Muscle of arm (tissue), 12 donors: Measurements from ENCODE around the gene KLHL1. TPM values are rescaled to one million over a fixed set of nuclear protein-coding genes. Genes with fewer than 3 reads are reported as not detected.
A peak's percentile ranks its signal among the peaks of the same experiment; 100 is the strongest.

Source experiments
- DNase-seq: peaks from one replicate; pipeline ENCODE4 v3.0.0-alpha.2; 2013
- polyA plus RNA-seq, 12 donors: library from polyadenylated mRNA; unstranded; fragments of 120-200 nt; gene quantifications; one replicate each; pipeline ENCODE4 v1.2.1, GENCODE V29; 2013; ENCODE audit not compliant: insufficient read length in 12 of 12

Gene KLHL1
- polyA plus RNA-seq, 12 donors, result 0.07 TPM; not detected in 11

DNA sequence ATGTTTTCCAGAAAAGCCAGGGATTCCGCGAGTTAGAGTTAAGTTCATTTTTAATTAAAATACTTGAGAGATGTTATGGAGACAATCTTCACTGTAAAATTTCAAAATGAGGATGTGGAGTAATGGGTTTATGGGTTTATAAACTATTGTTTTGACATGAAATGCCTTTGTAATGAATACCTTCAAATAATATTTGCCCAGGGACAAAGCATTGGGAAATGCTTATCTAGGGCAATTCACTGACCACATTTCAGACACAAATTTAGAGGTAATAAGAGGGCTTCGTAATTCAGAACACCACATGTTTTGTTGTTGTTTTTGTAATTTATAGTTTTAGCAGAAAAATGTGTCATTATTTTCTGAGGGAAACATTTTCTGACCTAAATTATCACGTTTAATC is 241.7 kb downstream of the KLHL1 start:
- DNase-seq, result no peak

DNA sequence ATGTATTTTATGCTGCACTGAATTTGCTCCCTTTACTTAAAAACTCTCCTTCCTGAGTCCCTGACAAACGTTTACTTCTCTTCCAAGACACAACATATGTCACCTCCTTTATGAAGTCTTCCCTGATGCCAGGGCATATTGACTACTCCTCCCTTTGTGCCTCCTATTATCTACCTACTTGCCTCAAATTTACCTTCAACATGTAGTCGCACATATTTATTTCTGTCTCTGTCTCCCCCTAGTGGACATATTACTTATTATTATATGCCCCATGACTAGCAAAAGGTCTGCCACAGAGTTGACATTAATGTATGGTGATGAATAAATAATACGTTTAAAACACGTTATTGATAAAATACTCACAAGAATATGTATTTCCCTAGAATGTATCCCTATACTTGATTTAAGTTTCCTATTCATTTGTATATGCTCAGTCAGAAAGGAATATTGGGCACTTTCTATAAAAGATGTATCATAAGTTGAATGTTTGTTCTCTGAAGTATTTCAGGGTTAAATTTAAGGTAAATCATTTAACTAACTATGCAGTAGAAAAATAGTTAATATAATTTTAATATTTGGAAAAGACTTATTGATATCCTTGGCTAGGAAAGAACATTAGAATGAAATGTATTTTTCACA is 250.9 kb downstream of the KLHL1 start:
- DNase-seq, result peak; percentile 24

DNA sequence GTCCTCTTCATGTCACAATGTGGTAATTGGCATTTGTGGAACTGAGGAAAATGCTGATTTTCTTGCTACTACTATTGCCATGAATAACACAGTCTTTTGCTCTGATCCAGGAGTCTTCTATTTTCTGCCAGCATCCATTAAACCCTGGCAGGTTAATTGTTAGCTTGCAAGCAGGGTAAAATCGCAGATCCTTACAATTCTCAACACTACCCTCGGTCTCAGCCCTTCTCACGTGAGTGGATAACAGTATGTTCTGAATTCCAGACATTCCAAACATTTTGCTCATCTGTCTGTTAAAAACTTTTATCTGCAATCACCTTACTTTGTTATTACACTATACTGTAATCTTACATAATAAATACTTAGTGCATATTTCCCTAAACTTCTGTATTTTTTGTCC is 251.9 kb downstream of the KLHL1 start:
- DNase-seq, result no peak

DNA sequence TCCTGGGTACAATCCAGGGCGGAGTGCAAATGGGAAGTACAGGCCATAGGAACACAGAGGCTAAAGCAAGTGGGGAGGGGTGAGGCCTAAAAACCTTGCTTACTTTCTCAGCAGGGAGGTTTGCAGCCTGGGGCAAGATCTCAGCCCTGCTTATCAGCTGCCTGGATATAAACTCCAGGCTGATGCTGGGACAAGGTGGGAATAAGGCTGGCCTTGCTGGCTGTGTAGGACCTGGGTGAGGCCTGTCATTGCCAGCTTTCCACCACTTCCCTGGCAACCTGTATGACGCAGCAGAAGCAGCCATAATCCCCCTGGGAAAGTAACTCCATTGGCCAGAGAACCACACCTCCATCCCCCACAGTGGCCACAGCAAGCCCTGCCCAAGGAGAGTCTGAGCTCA is 279.7 kb downstream of the KLHL1 start:
- DNase-seq, result no peak

DNA sequence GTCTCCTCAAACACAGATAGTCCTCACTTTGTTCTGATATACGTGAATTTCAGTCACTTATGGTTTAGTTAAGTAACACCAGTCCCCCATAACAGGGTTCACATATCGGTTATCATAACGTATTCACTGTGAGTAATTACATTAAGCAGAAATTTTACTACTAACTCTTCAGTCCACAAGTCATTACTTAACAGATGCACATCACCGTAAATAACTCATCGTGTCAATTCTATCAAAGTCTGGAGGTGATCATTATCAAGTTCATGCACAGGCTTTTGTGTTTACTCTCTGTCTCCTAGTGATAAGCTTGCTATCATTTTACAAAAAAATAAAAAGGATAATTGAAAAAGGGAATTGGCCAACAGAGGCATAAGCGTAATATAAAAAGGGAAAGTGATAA is 288.1 kb downstream of the KLHL1 start:
- no peak for DNase-seq

DNA sequence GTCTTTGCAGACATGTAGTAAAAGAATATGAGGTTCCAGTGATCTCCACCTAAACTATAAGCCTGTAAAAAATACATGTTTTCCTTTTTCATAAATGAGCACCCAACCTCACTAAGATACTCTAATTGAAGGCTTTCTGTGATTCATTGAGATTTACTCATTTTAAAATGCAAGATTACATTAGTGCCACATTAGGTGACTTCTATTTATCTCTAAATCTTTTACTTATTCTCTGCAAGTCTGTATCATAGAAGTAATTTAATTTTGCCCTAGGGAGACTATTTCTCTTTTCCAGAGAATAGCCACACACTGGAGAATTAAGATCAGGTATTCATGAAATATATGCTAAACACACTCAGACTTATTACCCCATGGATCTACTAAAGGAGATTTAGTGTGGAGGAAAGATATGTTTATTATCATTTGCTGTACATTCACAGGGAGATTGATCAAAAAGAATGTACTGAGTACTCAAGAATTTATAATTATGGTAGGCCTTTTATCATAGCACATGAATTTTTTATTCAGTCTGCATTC is 290.9 kb downstream of the KLHL1 start:
- no peak for DNase-seq

DNA sequence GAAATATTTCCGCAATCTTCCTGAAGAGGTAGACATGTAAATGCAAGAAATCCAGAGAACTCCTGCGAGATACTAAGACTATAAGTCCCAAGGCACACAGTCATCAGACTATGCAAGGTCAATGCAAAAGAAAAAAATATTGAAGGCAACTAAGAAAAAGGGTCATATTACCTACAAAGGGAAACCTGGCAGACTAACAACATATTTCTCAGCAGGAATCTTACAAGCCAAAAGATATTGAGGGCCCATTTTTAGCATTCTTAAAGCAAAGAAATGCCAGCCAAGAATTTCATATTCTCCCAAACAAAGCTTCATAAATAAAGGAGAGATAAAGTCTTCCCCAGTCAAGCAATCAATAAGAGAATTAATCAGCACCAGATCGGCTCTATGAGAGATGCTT is 299.1 kb downstream of the KLHL1 start:
- DNase-seq, result no peak

DNA sequence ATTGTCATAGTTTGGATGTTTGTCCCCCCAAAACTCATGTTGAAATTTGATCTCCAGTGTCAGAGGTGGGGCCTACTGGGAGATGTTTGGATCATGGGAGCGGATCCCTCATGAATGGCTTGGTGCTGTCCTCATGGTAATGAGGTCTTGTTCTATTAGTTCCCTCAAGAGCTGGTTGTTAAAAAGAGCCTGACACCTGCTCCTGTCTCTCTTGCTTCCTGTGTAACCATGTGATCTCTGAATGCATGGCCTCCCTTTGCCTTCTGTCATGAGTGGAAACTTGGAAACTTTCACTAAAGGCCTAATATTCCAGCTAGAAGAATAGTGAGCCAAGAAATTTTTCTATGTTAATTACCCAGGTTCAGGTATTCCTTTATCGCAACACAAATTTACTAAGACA is 312.0 kb downstream of the KLHL1 start:
- no peak for DNase-seq

DNA sequence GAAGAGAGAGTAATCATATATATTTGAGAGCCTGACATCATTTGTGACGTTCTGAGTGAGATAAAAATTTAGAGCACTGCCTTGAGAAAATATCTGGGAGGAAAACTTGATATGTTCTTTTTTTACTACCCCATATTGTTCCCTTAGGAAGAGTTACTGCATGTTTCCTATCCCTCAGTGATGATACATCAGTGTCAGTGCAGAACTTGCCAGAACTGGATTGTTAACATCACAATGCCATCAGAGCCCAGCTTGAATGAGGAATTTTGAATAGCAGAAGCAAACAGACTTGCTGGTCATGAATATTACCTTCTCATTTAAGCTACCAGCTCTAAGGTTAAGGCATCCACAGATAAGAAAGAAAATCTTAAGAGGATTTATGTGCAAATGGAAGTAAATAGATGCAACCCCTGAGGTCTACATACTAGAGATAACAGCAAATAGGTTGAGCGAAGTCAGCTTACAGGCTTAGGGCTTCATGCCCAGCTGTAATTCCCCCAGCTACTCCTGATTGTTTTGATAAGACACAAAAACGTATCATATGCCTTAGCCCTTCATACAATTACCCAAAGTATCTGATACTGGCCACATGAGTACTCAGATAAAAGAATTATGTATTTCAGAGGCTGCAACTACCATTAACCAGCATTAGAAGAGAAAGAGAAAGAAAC is 314.3 kb downstream of the KLHL1 start:
- no peak for DNase-seq

DNA sequence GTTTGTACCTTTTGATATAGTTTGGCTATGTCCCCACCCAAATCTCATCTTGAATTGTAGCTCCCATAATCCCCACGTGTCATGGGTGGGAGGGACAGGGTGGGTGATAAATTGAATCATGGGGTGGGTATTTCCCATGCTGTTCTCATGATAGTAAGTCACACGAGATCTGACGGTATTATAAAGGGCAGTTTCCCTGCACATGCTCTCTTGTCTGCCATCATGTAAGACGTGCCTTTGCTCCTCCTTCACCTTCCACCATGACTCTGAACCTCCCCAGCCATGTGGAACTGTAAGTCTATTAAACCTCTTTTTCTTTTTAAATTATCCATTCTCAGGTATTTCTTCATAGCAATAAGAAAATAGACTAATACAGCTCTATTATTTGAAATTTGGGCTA is 331.3 kb downstream of the KLHL1 start:
- DNase-seq, result no peak

DNA sequence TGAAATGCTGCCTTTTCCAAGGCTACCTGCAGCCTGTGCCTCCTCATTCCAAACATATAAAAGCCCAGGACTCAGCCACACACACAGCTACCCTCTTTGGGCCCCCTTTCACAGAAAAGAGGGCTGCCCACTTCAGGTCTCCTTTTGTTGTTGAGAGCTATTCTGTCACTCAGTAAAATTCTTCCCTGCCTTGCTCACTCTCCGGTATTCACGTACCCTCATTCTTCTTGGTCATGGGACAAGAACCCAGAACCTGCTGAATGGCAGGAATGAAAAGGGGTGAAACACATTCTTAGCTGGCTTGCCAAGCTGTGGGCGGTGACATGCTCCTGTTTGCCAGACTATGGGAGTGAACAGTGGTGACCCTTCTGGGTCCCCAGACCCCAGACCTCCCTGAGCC is 338.6 kb downstream of the KLHL1 start:
- DNase-seq, result no peak

DNA sequence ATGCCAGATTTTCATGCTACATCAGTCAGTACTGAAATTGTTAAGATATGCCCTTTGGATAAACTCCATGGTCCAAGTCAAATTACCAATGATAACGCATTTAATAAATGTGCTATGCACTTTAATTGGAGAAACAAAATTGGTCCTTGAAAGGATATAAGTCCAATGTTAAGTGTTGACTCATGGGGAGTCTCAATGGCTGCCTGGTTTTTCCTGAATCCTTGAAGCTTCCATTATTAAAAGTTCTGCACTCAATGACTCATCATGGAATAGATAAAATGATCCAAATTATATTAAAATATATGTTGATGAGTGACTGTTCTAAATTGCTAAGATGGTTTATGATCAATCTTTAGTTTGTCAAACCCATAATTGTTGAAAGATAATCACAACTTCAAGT is 346.7 kb downstream of the KLHL1 start:
- no peak for DNase-seq

DNA sequence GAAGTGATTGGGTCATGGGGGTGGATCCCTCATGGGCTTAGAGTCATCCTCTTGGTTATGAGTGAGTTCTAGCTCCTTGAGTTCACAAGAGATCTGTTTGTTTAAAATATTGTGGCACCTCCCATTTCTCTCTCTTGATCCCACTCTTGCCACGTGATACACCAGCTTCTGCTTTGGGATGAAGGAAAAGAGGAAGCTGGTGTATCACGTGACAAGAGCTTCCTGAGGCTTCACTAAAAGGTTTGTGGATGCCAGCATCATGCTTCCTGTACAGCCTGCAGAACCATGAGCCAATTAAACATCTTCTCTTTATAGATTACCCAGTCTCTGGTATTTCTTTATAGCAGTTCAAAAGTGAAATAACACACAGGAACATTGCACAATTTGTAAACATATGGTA is 353.2 kb downstream of the KLHL1 start:
- no peak for DNase-seq

DNA sequence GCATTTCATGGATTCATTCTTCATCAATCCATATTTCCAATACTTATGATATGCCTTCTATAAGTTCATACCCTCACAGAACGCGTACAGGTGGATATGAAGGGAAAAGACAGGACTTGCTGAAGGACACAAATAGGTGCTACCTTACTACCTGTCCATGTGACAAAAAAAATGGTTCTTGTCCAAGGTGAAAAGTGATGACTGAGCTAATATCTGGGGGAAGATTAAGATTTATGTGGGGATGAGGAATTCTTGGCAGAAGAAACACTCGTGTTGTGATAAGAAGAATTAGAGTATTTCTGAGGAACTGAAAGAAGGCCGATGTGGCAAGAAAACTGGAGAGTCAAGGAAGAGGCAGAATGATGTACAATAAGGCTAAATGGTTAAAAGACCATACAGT is 357.0 kb downstream of the KLHL1 start:
- DNase-seq, result no peak

DNA sequence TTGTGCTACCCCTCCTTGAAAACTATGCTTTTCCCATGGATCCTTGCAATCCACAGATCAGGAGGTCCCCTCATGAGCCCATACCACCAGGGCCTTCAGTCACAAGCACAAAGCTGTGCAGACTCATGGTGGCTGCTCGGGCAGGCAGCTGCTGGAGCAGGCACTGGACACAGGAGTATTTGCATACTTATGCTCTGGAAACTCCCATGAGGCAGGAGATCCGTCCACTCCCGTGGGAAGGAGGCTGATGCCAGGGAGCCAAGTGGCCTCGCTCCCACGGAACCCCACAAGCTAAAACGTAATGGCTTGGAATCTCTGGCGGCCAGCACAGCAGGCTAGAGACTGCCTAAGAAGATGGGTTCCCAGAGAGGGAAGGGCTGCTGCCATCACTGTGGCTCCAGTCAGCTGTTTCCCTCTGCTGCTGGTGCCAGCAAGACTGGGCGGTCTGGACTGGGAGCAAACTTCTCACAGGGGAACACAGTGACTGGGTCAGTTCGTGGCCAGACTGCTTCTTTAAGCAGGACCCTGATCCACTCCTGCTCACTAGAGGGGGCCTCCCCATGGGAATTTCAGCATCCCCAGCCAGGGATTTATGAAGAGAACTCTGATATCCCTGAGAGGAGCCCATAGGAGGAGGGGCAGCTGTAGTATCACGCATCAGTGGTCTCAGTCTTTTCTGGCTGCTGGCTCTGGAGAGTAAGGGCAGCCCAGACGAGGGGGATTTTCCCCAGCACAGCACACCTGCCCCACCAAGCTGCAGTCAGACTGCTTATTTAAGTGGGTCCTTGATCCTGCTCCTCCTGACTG is 370.9 kb downstream of the KLHL1 start:
- no peak for DNase-seq

DNA sequence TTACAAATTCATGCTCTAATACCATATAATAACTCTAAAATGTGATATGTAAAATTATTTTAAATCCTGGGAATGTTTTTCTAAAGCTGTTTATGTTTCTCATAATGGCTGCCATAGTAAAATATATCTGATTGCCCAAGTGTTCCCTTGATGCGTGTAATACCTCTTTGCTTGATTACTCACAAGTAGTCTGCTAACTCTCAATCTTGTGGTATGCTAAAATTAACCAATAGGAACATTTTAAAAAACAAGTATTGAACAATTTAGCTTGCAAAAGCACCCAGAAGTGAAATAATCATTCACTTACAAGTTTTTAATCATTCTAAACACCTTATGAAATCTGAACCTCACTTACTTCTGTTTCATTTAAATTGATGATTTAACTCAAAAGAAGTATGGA is 386.6 kb downstream of the KLHL1 start:
- DNase-seq, result no peak

DNA sequence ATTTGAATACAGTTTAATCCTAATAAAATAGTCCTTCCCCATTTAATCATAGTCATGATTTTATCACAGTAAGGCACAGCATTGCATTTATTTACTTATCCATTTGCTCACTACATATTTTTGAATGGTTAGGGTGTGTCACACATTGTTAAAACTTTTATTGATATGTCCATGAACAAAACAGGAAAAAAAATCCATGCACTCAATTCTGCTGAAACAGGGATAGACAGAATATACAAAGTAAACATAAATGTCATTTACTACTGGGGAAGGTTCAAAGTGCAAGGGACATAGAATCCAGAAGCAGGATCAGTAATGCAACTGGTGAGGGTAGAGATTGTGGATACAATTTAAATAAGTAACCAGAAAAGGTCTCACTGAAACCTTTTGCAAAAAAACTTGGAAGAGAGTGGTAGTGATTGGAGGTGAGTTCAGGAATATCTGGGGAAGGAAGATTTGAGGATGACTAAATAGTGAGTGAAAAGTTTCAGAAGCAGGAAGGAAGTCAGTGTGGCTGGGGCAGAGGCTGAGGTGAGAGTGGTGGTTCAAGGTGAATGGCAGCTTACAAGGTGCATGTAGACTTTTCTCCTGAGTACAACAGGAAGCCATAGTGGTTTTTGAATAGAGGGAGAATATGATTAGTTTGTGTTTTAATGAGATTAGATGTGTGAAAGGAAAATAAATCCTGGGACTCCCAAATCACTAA is 387.8 kb downstream of the KLHL1 start:
- no peak for DNase-seq

DNA sequence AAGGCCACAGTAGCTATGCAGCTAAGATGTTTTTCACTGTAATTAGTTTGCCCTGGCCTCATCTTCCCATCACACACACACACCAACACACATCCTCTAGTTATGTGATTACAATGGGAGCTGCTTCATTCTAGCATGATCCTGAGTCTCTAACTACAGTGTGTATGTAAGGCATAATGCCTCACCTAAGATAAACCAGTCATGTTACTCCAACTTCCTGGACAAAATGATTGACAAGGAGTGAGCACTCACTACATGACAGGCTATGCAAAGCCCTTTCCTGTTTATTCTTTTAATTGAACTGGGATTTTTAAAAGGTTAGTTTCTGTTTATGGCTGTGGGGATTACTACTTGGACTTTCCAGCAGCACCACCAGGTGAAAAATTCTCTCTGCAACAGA is 401.4 kb downstream of the KLHL1 start:
- no peak for DNase-seq

DNA sequence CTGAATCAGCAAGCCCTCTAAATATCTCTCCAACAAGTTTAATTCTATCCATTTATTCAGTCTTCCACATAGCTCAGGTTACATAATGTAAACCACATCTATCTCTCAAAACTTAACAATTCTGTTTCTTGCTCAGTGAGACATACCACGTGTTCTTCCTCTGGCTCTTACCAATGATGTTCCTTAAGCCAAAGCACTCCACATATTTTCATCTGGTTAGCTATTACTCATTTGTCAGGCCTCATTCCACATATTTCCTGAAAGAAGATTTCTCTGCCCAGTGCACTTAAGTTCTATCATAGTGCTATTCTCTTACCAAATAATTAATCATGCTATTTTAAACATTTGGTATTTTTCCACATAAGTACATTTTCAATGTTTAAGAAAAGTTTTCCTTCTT is 403.9 kb downstream of the KLHL1 start:
- DNase-seq, result peak; percentile 3

DNA sequence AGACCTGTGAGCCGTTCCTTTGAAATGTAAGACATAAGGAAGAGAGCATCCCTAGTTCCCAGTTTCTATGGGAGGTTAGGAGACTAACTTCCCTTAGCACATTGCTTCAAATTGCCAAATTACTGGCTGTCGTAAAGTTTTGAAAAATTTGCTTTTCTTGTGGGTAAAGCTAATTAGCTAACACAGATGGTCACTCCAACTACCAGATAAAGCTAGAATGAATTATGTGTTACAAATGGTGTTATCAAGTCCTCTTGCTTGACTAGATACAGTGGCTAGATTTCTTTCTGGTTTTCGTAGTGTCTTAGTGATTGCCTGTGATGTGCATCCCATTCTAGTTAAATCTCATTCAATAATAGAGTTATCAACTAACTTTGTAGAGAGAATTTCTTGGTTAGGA is 417.3 kb downstream of the KLHL1 start:
- DNase-seq, result no peak

DNA sequence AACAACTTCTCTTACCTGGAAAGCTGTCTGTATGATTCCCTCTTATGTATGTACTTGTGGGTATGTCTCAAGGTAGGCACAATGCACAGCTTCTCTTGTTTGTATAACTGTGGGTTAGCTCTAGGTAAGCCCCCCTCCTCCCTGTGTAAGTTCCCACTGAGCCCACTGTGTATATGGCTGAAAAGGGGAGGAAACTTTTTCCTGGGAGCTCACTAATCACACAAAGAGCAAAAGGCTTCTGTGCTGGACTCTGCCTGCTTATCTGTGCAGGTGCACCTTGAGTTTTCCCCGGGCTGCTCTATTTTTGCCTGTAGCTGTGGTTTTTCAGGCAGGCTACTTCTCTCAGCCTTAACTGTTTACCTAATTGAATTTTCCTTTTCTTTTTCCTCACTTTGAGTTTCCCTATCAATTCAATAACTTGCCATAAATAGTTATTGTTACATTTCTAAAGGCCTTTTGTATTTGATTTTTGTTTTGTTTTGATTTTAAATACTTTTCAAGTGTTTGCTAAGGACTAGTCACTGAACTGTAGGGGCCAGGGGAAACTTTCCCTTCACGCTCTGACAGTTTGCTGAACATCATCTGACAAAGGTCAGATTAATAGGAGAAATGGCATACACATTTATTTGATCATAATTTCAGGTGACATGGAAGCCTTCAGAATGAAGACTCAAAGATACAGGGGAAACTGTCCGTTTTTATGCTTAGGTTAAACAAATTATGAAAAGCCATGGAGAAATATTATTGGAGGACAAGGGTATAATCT is 424.1 kb downstream of the KLHL1 start:
- no peak for DNase-seq

DNA sequence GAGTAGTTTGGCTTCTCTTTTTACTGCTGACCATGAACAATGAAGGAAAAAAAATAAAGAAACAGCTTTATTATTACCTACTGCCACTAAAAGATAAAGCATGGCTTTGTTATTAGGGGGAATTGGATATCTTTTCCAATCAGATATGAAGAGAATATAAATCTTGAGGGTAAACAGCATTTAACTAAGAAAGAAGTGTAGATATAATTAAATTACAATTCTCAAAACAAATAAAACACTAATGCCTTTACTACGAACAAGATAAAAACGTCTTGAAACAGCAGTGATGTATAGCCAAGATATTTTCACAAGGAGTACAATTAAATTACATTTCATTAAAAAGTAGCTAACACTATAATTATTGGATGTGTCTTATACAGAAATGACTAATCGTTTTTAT is 426.5 kb downstream of the KLHL1 start:
- DNase-seq, result no peak
